HG03469 (cell line): ENCODE results near the gene FBXO11.
"Not testable (repeated sequence)": the region's sequence is repeated elsewhere in the genome, so short reads cannot be mapped to it uniquely, and the experiment has no call there.

Experiments used
- ATAC-seq: cut with Tn5 transposase; IDR thresholded peaks from one replicate; pipeline ENCODE4 v1.9.1; 2021; ENCODE audit warnings: mild to moderate bottlenecking, moderate library complexity, moderate number of reproducible peaks; ENCODE audit not compliant: unreplicated experiment

The FBXO11 gene

DNA sequence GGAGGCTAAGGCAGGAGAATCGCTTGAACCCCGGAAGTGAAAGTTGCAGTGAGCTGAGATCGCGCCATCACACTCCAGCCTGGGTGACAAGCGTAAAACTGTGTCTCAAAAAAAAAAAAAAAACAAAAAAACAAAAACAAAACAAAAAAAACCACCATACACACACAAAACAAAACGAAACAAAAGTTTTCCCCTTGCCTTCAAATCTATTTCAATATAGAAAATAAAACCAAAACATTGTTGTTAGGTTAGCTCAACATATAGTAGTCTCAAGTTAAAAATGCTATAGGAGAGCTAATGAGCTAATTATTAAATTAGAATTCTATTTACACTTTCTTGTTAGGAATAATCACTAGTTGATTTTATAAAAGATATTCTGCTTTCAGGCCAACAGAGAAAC, 43.3 kb downstream of the FBXO11 start:
- no peak for ATAC-seq

DNA sequence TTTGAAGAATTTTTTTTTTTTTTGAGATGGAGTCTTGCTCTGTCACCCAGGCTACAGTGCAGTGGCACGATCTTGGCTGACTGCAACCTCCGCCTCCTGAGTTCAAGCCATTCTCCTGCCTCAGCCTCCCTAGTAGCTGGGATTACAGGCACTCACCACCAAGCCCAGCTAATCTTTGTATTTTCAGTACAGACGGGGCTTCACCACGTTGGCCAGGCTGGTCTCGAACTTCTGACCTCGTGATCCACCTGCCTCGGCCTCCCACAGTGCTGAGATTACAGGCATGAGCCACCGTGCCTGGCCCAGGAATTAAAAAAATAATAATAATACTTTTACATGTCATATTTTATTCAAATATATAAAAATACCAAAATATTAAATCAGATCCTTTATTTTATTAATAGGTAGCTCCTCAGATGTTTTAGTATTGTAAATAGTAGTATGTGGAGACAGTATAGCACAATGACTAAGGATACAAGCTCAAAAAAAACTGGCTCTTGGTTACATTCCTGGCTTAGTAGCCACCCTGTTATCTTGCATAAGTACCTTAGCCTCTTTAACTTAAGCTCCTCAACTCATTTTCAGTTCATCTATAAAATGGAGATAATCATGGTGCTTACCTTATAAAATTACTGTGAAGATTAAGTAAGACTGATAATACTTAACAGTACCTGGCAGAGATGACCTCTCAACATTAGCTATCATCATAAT, 53.1 kb downstream of the FBXO11 start:
- ATAC-seq: not testable (repeated sequence)

GRCh38 chr2:47850198-47850597, 56.1 kb downstream of the FBXO11 start:
- ATAC-seq: no peak

DNA sequence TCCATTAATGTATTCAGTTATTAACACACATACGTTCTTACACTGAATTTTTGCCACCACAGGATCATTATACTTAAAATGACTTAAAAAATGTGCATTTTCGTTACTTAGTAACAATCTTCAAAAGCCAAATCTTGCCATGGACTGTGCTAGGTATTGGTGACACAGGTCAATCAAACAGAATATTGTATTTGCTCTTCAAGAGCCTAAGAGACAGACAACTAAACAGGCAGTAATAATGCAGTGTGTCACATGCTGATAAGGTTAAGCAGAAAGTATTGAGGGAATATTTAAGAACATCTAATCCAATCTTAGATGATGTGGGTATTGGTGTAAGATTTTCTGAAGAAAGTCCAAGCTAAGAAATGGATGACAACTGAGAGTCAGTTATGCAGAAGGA, 56.9 kb downstream of the FBXO11 start:
- ATAC-seq: no peak

DNA sequence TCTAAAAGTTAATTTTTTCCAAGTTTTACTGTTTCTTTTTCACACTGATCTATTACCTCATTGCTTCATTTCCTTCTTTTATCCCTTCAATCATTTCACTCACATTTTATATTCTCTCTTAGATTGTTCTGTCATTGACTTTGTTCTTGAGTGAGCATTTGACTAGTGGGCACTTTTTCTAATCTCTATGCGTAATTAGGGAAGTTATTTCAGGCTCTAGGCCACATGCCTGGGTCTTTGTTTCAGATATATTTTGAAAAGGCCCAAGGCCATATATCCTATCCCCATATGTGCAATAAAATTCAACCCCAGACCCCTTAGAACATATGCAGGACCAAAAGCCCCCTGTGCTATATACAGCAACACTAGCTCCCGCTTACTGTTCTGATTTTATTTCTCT, 62.1 kb downstream of the FBXO11 start:
- no peak for ATAC-seq

DNA sequence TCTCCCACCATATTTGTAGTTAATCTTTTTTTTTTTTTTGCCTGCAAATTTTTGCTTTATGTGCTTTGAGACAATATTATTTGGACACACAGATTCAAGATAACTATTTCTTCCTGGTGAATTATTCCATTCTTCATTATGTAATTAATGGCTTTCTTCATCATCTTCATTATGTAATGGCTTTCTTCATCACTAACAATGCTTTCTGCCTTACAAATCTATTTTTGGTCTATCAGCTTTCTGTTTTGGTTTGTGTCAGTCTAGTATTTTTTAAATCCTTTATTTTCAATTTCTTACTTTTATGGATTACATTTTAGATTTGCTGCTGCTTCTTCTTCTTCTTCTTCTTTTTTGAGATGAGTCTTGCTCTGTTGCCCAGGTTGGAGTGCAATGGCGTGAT, 62.9 kb downstream of the FBXO11 start:
- no peak for ATAC-seq

DNA sequence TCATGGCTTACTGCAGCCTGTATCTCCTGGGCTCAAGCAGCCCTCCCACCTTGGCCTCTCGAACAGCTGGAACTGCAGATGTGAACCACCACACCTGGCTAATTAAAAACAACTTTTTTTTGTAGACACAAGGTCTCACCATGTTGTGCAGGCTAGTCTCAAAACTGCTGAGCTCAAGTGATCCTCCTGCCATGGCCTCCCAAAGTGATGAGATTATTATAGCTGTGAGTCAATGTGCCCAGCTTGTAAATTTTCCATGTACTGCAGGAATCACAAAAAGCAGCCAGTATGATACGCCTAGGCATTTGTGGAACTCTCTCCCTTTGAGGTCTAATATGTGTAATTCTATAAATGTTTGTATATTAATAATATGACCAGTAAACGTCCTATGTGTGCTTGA, 63.5 kb downstream of the FBXO11 start:
- no peak for ATAC-seq

GRCh38 chr2:47838686-47839085, 67.6 kb downstream of the FBXO11 start:
- ATAC-seq: no peak

DNA sequence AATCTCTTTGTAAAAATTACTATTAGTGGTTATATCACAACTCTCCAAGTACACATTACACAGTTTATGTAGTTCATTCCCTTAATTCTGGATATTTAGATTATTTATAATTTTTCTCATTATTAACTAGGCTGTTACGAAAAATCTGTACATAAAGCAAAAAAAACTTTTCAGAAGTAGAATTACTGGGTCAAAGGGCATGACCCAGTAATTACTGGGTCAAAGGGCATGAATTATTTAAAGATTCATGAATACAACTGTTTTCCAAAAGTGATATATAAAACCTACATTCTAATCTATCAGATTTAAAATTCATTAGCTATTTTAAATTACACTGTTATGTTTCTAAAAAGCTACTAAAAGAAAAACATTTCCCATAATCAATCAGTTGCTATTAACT, 68.0 kb downstream of the FBXO11 start:
- no peak for ATAC-seq

- ATAC-seq: peak; percentile 89
These were observed 72.8 kb downstream of the FBXO11 start for GRCh38 chr2:47833516-47833968.

- no peak for ATAC-seq
These were observed 83.8 kb downstream of the FBXO11 start for GRCh38 chr2:47822518-47822917.

GRCh38 chr2:47819834-47820233, 86.5 kb downstream of the FBXO11 start:
- no peak for ATAC-seq

DNA sequence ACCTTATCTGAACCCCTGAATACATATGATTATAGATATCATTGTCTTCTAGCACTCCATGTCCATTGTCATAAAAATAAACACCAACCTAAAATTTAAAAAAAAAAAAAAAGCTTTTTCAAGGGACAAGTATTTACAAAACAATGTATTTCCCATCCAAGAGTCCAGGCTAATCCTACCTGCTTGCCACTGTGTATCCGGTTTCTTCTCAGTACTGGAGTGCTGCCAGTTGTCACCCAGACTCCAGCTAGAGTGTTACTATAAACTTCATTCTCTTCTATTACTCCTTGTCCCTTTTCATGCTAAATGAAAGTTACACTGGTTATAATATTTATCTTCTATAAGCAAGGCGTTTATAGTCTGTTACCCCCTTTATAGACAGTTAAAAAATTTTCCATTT, 87.5 kb downstream of the FBXO11 start:
- no peak for ATAC-seq

DNA sequence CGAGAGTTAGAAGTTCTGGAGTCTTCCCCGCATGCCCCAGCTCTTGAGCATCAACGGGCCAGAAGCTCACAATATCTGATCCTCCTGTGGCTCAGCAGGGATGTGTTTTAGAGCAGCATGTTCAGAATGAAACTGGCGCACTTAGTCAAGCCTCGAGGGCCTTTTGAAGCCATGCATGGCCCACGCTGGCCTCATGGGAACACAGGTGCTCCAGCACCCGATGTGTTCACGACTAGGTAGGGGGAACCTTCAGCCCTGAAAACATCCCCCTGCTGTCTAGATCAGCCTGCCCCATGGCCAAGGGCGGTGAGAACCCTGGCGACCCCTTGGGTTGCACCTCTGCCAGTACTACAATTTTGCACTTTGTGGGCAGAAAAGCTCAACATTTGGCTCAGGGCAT, 90.5 kb downstream of the FBXO11 start:
- no peak for ATAC-seq

- no peak for ATAC-seq
These were observed 94.6 kb downstream of the FBXO11 start for GRCh38 chr2:47811668-47812067.

DNA sequence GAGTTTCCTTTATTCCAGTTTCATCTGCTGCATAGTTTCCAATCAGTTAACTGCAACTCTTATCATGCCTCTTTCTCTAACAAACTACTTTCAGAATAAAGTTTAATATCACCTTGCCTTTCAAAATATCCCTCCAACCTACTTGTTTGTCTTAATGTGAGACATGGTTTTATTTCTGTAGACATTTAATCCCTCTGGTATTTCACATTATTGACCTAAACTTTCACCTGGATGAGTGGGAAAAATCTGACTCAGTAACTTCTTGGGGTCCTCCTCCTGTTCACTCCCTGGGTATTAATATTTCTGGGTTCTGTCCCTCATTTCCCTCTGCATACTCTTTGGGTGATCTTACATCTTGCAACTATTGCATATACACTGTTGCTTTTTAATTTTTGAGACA, 95.4 kb downstream of the FBXO11 start:
- ATAC-seq: no peak

DNA sequence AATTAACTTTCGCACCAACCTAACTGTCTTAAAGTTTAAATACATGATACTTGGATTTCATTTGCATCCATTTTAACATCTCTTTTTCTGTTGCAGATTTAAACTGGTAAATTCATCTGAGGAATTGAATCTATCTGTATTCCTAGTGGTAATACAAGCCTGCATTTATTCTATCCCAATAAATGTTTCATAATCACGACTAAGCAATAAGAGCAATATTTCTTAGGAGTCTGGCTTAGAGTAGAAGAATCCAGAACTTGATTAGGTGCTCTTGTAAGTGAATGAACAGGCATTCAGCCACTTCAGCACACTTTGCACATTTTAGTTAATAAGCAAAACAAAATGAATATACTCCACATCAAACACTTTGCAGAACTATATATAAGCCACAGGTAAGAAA, 96.4 kb downstream of the FBXO11 start:
- ATAC-seq: no peak

DNA sequence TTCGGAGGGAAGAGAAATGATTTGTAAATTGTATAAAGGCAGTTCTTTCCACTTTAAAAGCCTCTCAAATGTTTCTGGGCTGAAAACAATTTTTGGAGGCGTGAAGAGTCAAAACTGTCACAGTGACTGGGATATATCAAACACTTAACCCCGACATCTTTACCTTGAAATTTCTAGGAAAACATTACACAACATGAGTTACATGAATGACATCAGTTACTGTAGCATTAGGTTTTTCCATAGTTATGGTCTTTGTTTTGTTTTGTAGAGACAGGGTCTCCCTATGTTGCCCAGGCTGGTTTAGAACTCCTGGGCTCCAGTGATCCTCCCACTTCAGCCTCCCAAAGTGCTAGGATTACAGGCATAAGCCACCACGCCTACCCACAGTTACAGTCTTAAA, 97.7 kb downstream of the FBXO11 start:
- no peak for ATAC-seq

DNA sequence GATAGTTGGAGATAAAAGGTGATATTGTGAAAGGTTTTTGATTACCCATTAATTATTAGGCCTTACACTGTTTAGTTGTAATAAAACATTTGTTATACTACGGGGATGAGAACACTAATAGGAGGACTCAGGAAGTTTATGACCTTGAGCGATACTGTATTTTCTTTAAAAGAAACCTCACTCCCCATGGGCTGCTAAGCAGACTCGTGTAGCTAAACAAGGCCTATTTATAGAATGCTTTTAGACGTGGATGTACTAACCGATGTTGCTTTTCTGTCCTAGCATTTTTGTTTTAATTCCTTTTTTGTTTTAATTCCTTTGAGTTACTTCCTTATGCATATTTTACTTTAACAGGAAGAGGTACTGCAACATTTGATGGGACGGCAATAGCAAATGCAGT, 100.4 kb downstream of the FBXO11 start:
- ATAC-seq: no peak

- ATAC-seq: no peak
These were observed 102.5 kb downstream of the FBXO11 start for GRCh38 chr2:47803770-47804169.

DNA sequence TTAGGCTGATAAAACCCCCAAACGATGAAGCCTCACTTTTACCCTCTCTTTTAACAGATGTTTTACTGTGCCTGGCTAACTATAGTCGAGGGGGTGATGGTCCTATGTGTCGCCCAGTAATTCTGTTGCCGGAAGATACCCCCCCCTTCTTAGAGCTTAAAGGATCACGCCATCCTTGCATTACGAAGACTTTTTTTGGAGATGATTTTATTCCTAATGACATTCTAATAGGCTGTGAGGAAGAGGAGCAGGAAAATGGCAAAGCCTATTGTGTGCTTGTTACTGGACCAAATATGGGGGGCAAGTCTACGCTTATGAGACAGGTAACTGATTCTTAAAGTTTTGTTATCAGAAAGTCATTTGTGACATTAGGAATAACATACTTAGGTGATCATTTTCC, 102.9 kb downstream of the FBXO11 start:
- ATAC-seq: no peak

DNA sequence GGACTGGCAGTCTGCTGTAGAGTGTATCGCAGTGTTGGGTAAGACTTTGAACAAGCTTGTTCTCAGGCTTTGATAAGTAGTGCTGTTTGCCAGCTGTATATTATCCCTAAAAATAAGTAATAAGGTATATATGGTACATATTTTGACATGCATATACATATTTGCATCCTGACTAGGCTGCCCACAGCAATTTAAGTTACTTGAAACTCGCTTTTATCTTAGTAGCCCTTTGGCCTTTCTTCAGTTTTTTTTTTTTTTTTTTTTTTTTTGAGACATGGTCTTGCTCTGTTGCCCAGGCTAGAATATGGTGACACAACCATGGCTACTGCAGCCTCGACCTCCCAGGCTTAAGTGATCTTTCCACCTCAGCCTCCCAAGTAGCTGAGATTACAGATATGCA, 105.2 kb downstream of the FBXO11 start:
- no peak for ATAC-seq

- no peak for ATAC-seq
These were observed 107.2 kb downstream of the FBXO11 start for GRCh38 chr2:47799031-47799609.
